HuH-7.5 (cell line): Measurements from ENCODE around the gene ATP10A.
"Not testable (repeated sequence)": the region's sequence is repeated elsewhere in the genome, so short reads cannot be mapped to it uniquely, and the experiment has no call there.

Experiments
- DNase-seq: peaks from one replicate; pipeline ENCODE4 v3.0.0; 2011; ENCODE audit warnings: low spot score

ATP10A gene

DNA sequence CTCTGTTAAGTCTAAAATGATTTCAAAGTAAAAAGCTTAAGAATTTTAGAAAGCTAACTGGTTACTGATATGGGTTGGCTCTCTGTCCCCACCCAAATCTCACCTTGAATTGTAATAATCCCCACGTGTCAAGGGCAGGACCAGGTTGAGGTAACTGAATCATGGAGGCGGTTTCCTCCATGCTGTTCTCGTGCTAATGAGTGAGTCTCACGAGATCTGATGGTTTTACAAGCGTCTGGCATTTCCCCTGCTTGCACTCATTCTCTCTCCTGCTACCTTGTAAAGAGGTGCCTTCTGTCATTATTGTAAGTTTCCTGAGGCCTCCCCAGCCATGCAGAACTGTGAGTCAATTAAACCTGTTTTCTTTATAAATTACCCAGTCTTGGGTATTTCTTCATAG lies 7.1 kb downstream of the ATP10A start:
- DNase-seq, result not testable (repeated sequence)

DNA sequence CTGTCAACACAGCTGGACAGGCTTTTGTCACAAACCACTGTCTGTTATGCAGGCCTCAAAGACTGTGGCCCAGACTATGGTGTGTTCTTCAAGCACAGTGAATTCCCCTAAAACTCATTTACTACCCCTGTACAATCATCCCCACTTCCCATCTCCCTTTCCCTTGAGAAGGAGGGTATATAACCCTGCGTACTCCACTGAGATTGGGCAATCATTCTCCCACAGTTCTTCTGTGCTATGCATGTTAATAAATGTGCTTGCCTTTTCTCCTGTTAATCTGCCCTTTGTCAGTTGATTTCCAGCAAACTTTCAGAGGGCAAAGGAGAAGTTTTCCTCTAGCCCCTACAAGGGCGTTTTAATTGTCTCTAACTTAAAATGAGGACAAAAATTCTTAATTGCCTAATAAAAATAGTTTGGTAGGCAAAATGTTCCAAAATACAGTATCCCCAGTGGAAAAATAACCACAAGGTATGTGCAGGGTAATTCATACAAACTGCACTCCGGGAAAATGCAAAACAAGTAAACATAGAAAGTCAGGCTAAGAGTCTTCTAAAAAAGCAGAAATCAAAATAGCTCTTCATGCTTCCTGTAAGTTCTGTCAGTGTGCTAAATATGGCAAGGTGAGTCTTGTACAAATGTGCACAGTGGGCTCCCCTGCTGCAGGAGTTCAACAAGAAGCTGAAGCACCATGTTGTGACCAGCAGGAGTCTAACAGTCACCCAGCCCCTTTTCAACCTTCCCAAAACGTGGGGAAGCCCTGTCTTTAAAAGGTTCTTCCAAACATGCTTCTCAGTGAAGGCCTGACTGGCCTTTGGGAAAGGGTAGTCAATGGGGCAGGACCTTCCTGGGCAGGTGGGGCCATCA lies 10.2 kb downstream of the ATP10A start:
- DNase-seq, result no peak

DNA sequence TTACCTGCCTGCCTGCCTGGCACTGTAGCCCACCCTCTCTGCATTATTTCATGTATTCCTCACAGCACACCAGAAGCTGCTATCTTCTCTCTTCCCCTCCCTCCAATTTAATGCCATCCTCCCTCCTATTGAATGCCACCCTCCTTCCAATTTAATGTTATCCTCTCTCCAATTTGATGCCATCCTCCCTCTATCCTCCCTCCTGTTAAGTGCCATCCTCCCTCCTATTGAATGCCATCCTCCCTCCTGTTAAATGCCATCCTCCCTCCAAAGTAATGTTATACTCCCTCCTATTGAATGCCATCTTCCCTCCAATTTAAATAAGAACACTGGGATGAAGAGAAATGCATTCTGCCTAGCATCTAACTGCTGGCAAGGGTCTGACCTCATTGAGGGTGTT lies 11.1 kb downstream of the ATP10A start:
- no peak for DNase-seq

DNA sequence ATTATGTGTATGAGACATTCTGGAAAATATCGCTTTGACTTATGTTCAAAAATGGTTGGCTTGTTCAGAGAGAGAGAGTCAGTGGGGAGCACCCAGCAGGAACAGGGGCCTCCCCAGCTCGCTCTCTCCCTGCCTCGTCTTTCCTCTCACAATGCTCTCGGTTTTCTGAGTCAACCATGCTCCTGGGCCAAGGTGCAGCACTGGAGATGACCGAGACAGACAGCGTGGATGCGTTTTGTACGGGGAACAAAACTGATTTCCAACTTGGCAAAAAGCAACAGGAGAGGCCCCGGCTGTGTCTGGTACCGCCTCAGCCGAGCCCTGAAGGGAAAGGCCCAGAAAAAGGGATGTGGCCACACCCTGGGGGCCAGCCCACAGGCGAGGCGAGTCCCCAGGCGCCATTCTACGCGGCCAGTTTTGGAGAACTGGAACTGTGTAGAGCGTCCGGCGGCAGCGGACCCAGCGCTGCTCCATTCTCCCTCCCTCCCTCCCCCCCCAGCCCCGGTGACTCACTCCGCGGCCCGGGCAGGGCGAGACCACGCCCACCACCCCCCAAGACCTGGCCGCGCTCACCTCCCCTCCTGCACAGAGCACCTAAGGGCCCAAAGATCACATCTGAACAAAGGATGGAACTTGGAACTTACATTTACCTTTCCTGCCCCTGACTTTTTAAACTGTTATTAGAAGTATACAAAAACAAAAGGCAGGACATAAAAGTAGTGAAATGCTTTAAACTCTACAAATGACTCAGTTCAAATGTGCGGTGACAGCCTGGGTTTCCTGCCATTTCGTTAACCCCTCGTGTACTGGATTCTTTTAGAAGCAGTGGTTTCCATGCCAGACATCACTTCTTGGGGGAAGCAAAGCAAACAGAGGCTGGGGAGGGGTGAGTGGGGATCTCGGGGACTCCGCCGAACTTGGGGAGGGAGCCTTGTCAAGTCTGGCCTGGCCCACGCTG lies 12.7 kb downstream of the ATP10A start:
- DNase-seq, result no peak

DNA sequence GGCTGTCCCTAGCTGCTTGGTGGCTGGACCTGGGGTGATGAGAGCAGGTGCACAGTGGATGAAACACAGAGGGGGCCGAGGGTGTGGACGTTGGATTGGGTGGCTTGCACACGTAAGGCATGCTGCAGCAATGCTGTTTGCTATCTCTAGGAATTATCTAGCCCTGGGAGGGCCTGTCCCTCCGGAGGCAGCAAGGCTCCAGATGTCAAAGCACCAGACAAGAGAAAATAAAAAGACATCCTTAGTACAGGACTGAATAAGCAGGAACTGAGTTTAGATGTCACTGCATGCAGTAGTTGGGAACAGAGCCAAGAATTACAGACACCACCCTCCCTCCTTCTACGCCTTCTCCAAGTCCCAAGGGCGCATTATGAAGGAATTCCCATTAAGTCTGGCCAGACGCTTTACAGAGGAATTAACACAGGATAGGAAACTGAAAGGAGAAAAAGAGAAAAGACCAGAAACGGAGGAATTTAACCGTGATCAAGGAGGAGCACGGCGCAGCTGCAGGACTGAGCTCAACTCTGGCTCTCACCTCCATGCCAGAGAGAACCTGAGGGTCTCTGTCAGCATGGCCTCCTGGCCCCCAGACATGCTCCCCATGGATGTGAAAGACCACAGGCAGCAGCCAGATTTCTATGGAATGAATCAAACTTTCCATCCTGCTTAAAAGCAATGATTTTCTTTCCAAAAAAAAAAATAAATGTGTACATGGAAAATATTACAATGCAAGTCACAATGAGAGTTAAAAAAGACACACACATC lies 13.8 kb downstream of the ATP10A start:
- DNase-seq, result no peak

DNA sequence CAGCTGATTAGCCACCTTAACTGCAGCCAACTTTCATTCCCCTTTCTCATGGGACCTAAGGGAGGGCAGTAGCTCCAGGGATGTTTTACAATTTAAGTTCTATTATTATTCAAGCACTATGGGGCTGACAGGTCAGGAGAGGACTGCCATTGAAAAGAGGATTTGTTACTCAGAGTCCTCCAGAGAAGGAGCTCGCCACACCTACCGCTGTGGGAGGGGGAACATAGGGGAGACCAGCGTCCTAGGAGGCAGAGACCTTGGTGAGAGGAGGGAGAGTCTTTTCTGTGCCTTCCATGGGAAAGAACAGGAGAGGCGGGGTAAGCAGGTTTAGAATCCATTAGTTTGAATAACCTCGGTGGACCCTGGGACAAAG lies 14.4 kb downstream of the ATP10A start:
- no peak for DNase-seq

DNA sequence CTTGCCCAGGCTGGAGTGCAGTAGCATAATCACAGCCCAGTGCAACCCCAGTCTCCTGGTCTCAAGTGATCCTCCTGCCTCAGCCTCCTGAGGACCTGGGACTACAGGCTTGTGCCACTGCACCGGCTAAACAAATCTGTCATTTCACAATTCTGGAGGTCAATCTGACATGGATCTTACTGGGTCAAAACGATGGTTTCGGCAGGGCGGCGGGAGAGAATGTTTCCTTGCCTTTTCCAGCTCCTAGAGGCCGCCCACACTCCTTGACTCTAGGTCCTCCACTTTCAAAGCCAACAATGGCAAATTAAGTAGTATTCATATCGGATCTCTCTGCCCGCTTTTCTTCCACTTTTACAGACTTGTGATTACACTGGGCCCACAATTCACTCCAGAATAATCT lies 14.8 kb downstream of the ATP10A start:
- DNase-seq, result no peak

DNA sequence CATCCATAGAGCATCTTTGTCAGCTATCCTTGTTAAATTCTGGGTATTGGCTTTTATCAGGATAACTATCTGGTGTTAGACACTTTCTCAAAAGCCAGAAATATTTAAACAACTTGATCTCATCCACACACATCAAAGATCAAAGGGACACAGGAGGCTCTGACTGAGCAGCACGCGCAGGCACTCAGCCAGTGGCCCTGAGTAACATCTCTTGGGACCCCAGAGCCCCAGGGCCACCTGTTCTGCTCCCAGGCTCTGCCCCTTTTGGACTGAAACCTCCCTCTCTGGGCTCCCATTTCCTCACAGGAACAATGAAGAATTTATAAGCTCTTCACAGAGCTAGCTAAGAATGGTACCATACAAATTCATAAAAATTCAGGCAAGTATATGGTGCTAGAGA lies 16.1 kb downstream of the ATP10A start:
- DNase-seq, result no peak

DNA sequence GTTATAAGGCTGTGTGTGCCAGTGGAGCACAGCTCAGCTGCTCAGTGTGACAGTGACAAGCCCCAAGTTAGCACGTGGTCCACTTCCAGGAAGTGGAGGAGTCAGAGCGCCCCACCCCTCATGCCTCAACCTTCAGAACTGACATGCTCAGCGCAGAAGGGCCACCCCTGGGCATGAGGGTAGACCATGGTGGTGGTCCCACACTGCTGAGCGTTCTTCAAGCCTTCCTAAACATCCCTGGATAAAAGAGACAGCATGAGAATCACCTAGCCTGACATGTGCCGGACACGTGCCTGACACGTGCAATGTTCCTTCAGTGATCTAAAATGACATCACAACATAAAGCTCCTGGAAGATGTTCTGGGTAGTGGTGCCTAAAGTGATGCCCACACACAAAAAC lies 16.8 kb downstream of the ATP10A start:
- no peak for DNase-seq

DNA sequence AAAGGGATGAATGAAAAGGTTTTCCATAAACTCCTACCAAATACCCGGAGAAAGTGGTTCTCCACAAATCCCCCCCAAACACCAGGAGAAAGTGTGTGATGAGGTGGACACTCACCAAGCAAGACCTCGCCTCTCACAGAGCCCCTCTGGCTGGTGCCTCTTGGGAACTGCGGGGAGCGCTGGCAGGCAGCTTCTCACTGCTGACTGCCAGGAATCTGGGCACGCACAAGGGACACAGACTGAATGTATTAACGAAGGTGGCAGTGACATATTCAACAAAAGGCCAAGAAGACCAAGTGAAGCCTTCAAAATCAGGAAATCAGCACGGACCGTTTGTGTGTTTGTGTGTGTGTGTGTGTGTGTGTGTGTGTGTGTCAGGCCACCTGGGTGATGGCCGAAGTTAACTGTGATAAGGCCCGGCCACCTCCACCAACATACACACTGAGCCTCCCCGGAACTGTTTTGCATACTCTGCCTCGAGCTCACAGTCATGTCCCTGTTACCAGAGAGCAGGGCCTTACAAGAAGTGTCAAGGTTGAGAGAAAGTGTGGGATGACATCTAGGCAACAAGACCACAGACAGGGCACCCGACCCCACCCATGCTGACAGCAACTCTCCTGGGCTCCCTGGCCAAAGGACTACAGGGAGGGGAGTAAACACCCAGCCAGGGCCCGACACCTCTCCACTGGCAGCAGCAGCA lies 18.0 kb downstream of the ATP10A start:
- DNase-seq, result no peak

DNA sequence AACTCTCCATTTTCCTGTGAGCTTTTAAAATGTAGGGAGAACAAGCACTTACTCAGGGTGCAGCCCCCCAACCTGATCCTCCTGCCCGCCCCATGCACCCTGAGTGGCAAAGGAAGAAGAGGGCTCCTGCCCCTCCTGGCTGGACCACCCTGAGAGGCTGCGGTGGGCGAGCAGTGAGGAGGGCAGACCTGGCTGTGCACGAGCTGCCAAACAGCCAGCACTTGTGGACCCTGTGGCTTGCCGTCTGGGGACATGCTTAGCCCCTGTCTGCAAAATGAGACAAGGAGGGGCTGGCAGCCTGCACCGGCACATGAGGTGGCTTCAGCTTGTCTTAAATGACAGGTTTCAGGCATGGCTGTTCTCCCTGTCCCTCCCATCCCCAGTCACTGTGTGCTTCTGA lies 18.6 kb downstream of the ATP10A start:
- DNase-seq, result no peak

DNA sequence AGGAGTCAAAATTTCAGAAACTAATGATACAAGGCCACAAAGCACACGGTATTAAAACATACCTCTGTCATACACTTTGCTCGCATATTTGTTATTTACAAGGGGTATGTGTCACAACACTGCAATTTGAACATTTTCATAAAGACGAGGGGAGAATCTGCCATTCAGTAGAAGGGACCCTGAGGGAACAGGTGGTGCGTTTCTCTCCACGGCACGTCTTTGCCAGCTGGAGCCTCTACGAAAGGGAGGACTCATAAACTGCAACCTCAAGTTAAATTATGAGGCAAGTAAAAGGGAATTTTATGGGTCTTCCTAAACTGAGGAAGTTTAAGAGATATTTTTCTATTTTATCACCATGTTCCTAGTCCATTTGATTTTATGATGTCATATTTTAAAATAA lies 19.1 kb downstream of the ATP10A start:
- DNase-seq, result no peak

DNA sequence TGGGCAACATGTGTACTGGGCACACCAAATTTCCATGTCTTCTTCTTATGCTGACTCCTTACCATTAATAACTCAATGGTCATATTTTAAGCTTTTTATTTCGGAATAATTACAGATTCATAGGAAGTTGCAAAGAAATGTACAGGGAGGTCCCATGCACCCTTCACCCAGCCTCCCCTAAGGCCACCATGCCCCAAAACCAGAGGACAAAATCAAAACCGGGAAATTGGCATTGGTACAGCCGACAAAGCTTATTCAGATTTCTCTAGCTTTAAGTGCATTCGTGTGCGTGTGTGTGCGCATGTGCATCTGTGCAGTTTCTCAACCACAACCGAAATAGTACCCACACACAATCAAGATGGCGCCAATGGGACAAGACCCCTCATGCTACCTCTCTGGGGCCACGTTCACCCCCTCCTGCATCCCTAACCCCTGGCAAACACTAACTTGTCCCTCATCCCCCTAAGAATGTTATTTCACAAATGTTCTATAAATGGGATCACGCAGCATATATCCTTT lies 23.4 kb downstream of the ATP10A start:
- DNase-seq, result no peak

DNA sequence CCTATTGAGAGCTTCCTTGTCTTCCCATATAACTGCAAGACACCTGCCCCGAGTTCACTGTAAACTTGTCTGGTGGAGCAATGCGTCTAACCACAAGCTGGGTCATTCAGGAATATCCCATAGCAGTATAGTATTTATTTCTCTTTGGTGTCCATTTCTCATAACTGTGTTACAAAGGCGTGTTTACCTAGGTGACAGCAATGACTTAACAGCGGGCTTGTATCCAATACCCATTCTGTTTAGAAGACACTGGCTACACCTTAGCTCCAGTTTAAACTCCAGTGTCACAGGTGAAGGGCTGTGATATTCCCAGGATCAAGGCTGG lies 24.3 kb downstream of the ATP10A start:
- DNase-seq, result no peak

DNA sequence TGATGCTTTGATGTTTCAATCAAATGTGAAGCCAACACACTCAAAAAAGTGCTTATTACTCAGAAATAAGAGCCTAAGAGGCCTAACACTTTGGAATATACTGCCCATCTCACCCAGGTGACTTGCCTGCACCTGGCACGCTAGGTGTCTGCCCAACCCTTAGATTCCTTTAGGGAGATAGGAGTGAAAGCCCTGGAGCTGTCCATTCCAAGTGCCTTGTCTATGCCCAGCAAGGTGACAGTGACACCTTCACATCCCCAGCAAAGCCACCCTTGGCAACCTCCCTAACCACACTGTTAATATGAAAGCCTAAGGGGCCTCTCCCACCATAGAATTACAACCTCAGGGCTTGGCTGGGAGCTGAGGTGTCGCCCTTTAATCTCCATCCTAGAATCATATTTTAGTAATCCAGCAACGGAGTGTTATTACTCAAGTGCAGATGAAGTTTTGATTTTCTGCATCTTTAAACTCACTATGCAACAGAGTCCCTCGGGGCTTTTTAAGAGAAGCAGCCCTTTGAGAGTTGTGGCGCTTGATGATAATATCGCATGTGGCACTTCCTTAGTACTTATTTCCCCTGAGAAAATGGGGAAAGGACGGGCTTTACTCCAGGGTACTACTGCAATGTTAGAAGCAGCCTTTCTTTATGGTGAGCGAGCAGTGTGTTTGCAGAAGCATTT lies 24.8 kb downstream of the ATP10A start:
- no peak for DNase-seq

DNA sequence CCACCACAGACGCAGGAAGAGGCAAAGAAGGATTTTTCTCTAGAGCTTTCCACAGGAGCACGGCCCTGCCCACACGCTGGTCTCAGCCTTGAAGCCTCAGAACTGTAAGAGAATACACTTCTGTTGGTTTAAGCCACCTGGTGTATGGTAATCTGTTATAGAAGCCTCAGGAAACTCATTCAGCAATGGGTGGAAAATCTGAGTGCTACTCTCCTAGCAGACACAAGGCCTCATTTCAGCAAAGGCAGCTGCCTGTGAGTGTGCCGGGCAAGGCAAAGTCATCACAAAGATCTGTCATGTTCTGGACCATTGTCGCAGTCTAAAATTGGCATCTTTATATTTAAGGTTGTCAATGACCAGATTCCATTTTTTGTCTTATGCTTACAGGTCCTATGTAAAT lies 31.0 kb downstream of the ATP10A start:
- DNase-seq, result no peak

DNA sequence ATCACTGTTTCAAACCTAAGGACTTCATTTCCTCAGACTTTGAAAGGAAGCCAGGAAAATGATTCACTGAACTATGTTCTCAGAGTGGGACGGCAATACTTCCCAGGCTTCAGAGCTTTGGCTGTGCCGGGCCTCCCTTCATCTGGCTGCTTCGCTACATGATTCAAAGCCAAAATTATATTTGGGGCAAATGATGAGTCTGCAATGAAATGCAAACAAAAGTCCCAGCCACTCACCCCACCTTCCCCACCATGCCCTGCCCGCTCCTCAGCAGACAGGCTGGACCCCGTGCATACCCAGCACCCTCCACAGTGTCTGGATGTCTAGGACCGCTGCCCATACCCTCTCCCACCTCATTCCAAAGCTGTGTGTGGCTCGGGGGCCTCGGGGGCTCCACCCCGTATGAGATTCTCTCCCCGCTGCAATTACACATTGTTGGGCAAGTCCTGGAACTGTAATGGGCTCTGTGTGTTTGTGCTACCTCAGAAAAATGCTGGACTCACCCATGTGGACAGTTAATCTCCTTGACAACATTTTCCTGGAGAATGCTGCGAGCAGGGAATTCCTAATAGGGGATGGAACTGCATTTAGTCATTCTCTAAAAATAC lies 32.2 kb downstream of the ATP10A start:
- no peak for DNase-seq

DNA sequence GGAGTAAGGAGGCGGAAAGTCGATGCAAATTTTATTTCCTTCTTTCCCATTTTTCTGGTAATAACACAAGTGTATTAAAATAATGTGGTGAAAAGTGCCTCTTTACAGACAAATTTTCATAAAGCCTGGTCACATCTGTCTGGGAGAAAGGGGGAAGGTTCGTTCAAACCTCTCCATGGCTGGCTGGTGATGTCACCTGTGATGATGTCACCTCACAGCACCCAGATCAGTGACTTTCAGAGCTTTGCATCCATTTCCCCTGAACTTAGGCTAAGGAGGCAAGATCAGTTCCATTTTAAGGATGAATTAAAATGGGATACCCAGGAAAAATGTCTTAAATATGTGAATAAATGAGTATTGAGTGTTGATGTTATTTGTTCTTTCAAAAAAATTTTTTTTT lies 34.1 kb downstream of the ATP10A start:
- no peak for DNase-seq

DNA sequence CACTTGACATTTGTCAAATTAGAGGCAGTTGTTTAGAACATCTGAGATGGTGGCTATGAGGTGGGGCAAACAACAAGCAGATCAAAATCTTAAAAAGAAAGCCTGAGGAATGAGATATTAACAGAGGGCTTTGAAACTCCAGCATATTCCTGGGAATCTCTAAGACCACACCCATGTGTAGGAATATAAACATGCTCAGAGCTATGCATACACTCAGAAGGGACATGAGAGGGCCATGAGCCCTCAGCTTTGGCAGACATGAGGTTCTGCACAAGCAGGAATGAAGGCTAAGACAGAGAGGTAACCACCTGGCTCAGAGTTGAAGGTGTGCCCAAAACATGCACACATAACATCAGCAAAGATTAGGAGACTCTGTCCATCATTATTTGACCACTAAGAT lies 37.9 kb downstream of the ATP10A start:
- no peak for DNase-seq

DNA sequence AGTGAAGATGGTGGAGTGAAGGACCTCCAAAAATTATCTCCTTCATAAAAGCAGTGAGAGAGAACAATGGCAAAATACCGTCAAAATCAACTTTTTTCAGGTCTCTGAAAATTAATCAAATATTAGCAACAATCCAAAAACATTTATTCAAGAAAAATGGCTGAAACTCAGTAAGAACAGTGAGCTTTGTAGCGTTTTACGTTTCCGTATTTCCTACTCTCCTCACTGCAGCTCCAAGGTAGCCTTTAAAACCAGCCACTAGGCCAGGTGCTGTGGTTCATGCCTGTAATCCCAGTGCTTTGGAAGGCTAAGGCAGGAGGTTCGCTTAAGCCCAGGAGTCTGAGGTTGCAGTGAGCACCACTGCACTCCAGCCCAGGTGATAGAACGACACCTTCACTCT lies 38.5 kb downstream of the ATP10A start:
- no peak for DNase-seq

DNA sequence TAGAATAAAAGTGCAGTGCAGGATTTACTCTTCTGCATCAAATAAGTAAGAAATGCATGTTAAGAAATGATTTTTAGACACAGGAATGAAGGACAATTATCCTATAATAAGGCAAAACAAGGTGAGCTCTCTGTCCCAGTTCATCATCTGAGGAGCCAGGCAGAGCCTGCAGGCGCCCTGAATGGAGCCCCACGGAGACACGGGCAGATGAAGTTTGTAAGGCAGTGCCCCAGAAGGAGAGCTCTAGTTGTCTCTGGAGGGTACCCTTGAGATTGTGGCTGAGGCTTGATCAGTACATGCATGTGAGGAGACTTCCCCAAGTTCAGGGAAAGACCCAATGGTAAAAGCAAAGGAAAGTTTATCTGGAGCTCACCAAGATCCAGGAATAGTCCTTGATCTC lies 50.3 kb downstream of the ATP10A start:
- no peak for DNase-seq
